Measurements from ENCODE around the gene MOCS1.

MOCS1 gene

DNA sequence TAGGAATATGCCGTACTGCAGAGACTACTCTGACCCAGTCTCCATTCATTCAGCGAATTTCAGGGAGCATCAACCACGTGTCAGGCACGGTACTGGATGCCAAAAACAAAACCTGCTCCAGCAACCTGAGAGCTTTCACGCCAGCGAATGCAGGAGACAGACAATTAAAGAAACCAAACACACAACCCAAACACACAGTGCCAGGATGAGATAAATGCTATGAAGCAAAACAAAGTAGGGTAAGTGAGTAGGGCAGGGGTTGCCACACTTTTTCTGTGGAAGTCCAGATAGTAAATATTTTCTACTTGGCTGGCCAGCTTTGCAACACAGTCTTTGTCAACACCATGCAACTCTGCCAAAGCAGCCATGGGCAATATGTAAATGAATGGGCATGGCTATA lies 10.0 kb downstream of the MOCS1 start:
- DNase-seq (ENCODE audit: low spot score): peak; percentile 41

GRCh38 chr6:39923861-39924260 lies 10.4 kb downstream of the MOCS1 start:
- DNase-seq (ENCODE audit: low spot score): no peak

DNA sequence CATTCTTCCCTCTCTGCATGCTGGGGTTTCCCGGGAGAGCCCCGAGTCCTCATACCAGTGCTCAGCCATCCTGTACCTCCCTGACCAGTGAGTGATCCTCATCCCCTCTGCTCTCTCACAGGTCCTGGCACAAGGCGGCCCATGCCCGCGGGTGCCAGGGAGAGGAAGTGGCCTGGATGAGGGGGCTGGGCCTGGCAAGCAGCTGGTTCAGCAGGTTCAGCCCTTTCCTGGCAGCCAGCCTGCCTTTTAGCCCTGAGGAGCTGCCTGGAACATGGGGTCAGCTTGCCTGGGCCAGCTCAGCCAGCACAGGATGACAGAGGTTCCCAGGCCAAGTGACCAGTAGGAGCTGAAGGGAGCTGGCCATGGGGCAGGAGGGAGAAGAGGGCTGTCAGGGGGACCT lies 10.9 kb downstream of the MOCS1 start:
- DNase-seq (ENCODE audit: low spot score): peak; percentile 5

GRCh38 chr6:39922821-39923220 lies 11.4 kb downstream of the MOCS1 start:
- DNase-seq (ENCODE audit: low spot score): no peak

DNA sequence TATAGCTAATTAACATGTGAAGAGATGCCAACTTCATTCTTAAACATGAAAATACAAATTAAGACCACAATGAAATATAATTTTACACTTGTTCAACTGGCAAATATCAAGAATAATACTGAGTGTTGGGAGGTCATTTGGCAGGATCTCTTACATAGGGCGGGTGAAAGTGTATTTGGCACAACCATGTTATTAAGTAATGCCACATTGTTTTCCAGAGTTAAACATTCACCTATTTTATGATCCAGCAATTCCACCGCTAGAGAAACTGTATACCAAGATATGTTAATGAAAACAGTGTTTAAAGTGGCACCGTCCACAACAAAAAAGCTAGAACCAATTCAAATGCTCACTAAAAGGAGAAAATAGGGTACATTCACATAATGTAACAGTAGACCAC lies 14.1 kb downstream of the MOCS1 start:
- DNase-seq (ENCODE audit: low spot score): no peak

GRCh38 chr6:39918831-39919230 lies 15.4 kb downstream of the MOCS1 start:
- DNase-seq (ENCODE audit: low spot score): no peak

- no peak for DNase-seq (ENCODE audit: low spot score)
Measured at GRCh38 chr6:39917981-39918380, 16.3 kb downstream of the MOCS1 start.

DNA sequence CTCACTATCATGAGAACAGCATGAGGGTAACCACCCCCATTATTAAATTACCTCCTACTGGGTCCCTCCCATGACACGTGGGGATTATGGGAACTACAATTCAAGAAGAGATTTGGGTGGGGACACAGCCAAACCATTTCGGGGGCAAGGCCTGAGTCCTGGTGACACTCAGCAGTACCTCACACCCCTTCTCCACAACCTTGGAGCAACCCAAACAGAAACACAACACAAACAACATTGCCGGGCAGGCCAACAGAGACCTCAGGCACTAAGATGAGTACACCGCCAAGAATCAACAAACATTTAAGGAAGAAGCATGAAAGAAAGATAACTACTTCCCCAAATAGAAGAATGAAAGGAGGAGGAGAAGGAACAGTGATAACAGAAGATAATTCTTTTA lies 16.9 kb downstream of the MOCS1 start:
- no peak for DNase-seq (ENCODE audit: low spot score)

DNA sequence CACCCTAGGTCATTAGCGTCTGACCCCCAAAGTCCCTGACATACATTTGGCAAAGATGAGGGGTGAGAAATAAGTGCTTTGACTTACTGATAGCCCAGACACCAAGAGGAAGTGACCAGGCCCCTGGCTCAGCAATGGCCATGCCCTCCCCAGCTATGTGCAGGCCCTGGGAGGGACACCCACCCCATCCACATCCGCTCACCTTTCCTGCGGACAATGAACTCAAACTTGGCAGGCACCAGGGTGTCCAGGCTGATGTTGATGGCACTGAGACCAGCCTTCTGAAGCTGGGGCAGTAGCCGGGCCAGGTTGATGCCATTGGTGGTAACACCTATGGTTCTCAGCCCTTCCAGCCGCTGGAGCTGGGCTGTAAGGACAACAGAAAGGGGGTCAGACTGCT lies 18.4 kb downstream of the MOCS1 start:
- no peak for DNase-seq (ENCODE audit: low spot score)

DNA sequence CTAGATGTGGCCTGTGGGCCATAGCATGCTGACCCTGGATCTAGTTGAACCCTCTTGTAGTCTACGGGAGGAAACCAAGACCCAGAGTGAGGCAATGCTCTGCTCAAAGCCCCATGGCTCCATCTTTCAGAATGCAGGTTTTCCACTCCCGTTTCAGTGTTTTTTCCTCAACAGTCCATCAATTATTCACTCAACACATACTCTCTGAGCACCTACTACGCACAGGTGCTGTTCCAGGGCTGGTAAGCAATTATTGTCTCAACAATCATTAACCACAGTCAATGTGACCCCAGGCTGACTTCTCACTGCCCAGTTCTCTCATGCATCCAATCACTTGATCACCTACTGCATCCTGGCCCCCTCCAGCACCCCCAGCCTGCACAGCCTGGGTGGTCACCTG lies 20.0 kb downstream of the MOCS1 start:
- no peak for DNase-seq (ENCODE audit: low spot score)

- no peak for DNase-seq (ENCODE audit: low spot score)
Measured at GRCh38 chr6:39913391-39913916, 20.8 kb downstream of the MOCS1 start.

- no peak for DNase-seq (ENCODE audit: low spot score)
Measured at GRCh38 chr6:39912446-39912845, 21.8 kb downstream of the MOCS1 start.

DNA sequence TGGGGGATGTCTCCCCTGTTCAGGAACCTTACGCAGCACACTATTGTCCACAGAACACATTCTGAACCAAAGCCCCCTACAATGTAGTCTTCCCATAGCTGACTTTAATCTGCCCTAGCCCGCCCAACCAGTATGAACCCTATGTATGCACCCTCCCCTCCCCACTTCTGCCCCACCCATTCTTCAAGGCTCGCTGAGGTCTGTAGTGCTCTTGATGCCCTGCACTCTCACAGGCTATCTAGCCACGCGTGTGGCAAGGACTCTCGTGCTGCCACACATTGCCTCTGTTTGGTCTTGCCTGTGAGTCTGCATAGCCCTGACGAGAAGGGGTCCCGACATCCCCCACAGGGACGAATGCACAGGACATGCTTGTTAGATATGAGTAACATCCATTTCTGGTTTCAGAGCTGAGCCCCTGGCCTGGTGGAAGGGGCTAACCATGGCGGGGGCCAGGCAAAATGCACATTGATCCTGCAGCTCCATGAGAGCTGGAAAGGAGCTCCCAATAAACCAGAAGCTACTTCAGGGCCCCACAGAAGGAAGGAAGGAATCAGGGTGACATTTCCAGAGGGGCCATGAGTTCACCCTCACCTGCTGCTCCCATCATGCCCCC lies 22.6 kb downstream of the MOCS1 start:
- DNase-seq (ENCODE audit: low spot score): no peak

DNA sequence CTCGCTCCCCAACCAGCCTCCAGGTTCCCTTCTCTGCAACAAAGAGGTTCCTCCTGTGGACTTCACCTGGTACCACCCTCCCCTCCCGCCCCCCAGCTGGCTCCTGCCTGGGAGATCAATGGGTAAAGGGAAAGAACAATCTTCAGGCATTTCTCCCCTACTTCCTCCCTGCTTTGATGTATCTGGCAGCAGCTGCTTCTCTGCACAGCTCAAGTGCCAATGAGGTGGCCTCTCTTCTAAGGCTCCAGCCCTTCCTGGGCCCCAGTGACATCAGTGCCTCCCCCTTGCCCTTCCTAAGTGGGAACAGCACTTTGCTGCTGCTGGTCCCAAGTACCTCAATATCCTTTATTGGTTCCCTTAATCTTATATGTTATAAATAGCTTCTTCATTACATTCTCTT lies 23.5 kb downstream of the MOCS1 start:
- no peak for DNase-seq (ENCODE audit: low spot score)

DNA sequence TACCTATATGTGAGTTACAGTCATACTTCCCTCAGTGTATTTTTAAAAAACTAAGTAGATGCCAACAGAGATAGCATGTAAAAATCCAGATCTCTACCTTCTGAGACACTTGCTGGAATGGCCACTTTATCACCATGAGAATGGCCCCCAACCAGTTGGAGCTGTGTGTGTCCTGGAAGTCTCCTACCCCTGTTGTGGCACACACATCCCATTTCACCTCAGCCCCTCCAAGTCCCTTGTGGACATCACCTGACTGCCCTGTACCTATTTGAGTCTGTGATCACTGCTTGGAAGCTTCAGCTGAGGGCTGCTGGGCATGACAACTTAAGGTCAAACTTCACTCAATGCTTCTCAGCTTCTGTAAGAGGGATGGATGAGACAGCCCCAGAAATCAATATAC lies 24.1 kb downstream of the MOCS1 start:
- no peak for DNase-seq (ENCODE audit: low spot score)

- no peak for DNase-seq (ENCODE audit: low spot score)
Measured at GRCh38 chr6:39909701-39910100, 24.6 kb downstream of the MOCS1 start.

- no peak for DNase-seq (ENCODE audit: low spot score)
Measured at GRCh38 chr6:39908838-39909583, 25.3 kb downstream of the MOCS1 start.

- no peak for DNase-seq (ENCODE audit: low spot score)
Measured at GRCh38 chr6:39907871-39908575, 26.2 kb downstream of the MOCS1 start.

GRCh38 chr6:39906318-39906761 lies 27.9 kb downstream of the MOCS1 start:
- no peak for DNase-seq (ENCODE audit: low spot score)

DNA sequence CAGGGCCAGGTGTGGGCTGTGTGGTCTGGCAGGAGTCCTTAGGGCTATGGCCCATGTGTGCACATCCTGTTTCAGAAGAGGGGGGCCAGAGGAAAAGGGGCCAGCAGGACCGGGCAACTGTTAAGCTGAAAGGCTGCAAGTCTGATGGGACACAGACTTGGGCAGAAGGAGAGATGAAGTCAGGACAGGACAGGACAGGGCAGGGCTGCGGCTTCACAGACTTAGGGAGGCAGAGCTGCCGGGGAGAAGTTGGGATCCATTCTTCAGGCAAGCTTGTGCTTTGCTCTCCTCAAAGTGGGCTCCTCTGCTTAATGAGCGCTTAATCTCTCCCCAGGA lies 28.7 kb downstream of the MOCS1 start:
- DNase-seq (ENCODE audit: low spot score): no peak

- no peak for DNase-seq (ENCODE audit: low spot score)
Measured at GRCh38 chr6:39904946-39905639, 29.2 kb downstream of the MOCS1 start.

DNA sequence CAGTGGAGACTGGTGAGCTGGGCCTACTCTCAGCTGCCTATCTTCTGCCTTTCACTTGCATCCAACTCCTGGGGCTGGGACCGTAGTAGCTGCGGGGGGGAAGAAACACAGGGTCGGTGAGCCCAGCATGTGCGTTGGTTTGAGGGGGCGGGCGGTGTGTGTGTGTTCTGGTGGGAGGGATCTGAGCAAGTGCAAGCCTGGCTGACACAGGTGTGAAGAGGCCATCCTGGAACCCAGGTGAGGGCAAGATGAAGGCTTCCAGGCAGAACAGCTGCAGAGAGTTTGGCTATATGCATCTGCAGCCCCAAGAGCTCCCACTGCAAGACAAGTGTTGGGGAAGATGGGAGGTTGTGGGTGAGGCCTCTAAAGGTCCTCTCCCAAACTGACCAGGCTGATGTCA lies 30.6 kb downstream of the MOCS1 start:
- DNase-seq (ENCODE audit: low spot score): no peak
